GM18502 (cell line): Measurements from ENCODE around the gene DCPS.
"Not testable (repeated sequence)": the region's sequence is repeated elsewhere in the genome, so short reads cannot be mapped to it uniquely, and the experiment has no call there.

Source experiments
- ATAC-seq: cut with Tn5 transposase; IDR thresholded peaks from one replicate; pipeline ENCODE4 v1.9.1; 2021; ENCODE audit warnings: mild to moderate bottlenecking; ENCODE audit not compliant: unreplicated experiment, poor library complexity

DCPS gene

DNA sequence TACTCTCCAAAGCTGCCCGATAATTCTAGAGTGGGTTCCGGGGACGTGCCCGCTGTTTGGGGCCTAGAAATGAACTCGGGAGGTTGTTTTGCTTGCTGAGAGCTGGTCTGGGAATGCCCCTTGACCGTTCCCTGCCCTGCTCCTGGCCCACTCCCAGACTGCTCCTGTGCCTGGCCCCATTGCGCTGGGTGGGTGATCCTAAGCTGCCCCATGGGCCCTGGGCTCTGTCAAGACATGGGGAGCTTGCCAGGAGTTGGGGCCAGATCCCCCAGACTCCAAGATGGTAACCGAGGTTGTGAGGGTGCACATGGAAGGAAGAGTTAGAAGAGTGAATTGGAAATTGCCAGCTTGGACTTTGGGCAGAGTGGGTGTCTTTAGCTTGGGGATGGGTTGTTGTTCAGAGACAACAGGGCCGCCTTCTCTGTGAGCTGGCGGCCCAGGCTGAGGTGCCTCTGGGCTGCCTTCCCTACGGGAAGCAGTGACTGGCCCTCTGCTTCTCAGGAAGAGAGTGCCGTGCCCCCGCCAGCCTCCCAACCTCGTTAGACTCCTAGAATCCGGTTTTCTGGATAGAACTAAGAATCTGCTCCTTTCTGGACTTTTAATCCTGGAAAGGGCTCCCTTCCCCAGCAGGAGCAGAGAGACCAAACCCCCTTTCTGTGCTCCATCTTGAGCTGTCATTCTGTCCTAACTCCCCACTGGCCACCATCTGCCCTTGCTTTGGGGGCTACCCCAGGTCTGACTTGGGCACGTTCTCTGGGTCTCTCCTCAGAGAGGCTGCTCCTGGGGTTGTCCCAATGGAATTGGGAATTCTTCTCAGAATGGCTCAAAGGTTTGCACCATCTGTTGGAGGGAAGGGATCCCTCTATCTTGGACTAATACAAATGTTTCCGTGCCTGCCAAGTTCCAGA, 53.4 kb downstream of the DCPS start:
- ATAC-seq, result no peak

DNA sequence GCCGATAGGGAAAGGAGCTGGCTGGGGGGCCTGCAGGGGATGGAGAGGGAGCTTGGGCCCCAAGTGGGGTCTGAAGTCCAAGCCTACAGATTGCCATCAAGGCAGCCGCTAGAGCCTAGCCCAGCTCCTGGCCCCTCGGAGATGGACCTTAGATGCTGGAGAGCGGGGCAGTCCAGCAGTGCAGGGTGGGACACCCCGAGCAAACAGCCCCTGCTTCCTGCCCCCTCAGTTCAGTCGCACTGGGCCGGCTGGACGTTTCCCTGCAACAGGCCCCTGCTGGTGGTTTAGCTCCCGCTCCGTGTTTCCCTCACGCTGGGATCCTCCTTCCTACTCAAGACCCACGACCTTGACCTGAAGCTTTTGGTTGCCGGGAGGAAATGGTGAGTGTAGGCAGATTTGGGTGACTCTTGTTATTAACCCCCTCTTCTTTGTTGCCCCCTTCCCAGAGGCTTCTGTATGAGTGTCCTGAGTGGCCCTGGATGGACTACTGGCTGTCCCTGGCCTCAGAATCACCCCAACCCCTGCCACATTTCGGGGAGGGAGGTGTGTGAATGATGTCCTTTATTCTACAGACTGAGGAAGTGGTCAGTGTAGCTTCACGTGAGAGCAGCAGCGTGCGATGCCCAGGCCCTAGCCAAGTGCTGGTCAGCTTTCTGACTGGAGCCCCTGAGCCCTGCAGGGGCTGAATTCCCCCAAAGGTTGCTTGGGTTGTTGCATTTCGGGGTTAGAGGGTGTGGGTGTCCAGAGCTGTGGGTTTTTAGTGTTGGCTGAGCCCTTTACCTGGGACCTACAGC, 54.3 kb downstream of the DCPS start:
- no peak for ATAC-seq

DNA sequence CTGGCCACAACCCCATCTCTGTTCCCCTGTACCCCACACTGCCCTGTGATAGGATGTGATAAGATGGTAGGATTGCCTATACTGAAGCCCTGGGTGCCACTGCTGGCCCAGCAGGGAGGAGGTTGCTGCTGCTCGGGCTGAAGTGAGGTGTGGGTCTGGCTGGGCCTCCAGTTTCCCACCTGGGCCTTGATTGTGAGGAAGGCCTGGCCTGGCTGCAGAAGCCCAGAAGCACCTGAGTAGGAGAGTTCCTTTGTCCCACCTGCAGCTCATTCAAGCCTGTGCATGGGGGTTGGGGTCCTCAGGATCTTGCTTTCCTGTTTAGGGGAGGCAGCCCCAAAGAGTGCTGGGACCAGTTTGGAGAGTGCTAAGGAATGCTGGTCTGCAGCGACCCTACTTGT, 54.9 kb downstream of the DCPS start:
- no peak for ATAC-seq

DNA sequence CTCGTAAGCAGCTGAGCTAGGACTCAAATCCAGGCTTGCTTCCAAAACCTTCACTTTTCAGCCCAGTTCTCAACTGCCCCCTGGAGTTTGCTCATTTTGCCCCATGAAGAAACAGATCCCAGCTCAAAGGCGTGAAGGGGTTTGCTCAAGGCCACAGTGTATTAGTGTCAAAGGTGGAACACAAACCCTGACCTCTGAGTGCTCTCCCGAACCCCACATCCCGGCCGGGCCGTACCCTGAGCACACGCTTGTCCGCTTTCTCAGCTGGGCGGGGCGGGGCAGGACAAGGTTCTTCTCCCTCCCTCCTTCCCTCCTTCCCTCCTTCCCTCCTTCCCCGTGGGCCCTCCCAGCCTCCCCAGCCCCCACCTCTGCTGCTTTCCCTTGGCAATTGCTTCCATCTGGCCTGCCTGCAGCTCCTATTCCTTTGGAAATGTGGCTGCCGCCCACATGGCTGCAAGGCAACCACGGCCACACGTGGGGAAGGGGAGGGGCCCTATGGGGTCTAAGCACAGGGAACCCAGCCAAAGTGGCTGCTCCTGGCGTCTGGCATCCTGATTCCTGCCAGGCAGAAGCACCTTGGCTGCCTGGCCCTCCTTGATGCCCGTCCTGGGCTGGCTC, 55.7 kb downstream of the DCPS start:
- ATAC-seq, result no peak

DNA sequence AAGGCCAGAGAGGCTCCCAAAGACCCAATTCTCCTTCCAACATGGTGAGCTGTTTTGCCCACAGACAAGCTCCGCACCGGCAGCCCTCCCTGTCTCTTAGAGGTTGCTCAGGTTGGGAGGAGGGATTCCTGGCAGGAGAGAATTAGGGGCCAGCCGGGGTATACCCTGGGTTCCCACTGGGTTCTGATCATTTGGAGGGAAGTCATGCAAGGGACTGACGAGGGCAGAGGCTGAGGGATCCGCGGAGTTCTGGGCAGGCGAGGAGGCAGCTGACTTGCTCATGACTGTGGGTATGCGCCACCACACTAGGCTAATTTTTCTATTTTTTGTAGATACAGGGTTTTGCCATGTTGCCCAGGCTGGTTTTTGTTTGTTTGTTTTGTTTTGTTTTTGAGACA, 56.2 kb downstream of the DCPS start:
- ATAC-seq, result no peak

DNA sequence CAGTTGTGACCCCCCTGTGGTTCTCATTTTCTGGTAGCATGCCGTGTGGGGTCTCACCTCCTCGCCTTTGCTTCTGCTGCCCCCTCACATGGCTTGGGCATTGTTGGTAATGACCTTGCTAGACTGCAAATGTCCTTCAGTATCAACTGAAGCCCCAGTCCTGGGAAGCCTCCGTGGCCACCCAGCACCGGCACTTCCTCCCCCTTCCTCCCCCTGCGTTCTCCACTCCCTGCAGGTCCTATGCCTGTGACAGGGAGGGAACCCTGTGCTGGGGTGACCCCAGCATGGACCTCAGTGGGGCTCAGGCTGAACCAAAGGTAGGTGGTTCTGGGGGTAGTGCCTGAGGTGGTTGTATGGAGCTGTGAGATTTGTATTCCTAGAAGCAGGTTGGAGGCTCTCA, 57.5 kb downstream of the DCPS start:
- ATAC-seq, result no peak

DNA sequence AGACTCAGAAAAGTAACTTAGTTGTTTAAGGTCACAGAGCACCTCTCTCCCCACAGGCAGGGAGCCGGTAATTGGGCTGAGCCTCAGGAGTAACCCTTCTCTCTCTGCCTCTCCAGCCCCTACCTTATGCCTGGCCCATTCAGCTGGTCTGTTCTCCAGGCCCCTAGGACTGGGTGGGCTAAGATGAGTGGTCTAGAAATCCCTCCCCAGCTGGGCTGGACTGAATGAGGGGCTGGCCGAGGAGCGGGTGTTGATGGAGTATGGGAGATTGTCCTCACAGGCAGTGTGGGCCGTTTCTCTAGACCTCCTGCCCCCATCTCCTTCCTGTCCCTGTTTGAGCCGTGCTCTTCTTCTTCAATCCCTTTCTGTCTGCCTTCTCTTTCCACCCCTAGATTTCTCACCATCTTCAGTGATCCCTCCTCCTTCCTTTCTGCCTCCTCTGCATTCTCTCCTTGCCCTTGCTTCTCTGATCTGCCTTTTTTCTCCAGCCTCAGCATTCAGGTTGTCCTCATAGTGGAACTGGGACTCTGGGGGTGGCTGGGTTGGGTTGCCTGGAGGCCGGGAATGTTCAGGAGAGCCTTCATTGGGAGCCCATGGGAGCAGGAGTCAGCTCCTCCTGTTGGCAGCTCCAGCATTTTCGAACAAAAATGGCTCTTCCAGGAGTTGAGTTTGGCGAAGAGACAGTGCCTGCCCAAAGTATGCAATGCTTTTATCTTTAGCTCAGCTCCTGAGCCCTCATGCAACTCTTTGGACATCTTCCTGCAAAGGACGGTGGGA, 59.2 kb downstream of the DCPS start:
- ATAC-seq, result no peak

DNA sequence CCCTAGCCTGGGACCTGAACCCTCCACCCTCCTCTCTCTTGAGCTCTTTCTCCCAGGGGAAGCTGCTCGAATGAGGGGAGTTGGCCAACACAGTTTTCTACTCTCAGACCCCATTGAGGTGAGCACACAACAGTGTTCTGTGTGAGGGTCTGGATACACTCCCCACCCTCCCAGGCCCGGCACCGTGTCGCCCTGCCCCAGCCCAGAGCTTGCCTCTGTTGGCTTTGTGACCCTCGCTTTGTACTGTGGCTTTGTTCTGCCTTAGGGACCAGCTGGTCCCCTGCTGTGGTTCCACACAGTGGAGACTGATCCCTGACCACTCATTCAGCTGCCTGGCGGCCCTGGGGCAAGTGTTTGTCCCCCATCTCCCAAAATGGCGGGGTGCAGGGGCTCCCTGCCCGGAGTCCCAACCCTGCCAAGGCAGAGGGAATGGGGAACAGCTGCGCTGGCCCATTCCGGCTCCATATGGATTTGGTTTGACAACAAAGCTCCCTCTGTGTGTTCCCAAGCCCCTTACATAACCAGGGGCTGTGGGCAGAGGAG, 59.9 kb downstream of the DCPS start:
- ATAC-seq, result no peak

DNA sequence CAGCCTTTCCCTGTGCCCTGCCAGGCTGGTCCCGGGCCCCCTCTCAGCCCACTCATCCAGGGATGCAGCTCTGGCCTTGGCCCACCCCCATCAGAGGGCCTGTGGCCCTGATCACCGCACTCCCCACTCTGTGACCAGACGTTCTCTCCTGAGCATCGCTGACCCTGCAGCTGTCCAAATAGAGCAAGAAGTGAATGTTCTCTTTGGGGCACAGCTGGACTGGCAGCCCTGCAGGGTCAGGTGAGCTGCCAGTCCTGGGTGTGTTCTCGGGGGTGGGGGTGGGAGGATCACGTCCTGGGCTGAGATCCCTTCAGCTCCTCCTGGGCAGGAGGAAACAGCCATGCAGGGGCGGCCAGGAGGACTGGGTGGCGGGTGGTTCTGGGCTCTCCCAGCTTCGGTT, 60.9 kb downstream of the DCPS start:
- ATAC-seq, result not testable (repeated sequence)

DNA sequence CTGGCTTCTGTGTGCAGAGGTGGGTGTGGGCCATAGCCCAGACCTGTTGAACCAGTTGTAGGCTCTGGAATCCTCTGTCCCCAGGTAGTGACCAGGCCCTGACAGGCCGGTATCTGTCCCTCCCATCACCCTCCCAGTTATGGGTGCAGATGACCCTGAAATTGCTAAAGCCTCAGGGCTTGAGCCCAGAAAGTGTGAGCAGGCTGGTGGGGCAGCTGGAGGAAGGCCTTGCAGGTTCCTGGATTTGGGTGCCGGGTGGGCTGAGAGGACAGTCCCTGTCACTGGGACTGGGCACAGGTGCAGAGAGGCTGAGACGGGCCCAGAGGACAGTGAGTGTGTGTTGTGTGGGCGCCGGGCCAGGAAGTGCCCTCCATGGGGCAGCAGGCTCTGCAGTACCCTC, 61.6 kb downstream of the DCPS start:
- ATAC-seq, result not testable (repeated sequence)

DNA sequence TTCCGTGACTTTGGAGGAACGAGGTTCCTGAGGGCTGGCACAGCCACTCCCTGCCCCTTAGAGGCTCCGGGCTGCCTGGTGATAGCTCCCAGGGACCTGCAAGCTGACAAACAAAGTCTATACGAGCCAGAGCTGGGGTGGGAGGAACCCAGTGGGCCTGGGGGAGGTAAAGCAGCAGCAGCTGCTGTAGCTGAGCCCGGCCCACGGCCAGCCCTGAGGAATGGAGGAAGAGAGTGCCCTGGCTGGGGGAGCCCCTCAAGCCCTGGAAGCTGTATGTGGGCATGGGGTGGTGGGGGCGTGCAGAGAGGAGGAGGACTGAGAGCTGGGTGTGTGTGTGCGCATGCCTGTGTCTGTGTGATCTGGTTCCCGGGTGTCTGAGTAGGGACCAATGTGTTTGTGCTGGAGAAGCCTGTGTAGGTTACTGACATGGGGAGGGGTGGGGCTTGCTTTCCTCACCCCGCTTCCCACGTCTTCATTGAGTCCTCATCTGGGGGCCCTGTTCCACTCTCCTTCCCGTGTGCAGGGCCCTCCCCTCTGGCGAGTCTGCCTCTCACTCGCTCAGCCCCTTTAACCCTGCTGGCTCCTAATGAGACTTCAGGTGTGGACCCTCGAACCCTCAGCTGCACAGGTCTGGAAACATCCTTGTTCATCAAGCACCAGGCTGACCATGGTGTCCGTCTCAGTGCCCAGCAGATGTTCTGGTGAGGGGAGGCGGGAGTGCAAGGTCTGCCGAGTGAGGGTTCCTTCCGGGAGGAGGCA, 62.4 kb downstream of the DCPS start:
- ATAC-seq, result no peak

DNA sequence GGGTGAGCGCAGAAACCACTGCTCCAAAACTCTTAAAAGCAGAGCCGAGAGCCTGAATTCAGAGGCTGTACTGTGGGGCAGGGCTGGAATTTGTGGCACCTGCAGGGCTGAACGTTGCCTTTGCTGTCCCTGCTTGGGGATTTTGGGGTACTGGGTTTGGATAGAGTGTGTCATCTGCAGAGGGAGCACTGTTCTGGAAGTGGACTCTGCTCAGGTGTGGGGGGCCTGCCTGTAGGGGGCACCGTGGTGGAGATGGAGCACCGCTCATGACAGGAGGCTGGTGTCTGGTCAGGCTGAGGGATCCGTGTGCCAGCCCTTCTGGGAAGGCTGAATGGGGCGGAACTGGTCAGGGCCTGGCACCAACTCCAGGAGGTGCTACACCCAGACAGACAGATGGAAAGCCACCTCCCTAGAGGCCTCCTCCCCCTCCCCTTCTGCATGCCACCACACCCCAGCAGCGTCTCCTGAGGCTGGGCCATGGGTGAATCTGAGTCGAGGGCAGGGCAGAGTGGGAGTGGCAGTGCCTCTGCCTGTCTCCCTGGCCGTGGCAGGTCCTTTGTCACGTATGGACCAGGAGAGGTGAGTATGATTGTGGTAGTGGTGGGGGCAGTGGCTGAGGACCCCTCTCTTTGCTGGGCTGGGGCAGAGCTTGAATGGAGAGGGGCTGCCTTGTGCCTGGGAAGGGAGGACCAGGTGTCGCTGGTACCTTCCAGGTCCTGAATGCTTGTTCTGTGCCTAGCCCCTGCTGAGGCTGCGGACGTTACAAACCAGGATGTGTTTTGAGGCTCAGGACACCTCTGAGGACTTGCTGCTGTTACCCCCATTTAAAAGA, 63.2 kb downstream of the DCPS start:
- not testable (repeated sequence) for ATAC-seq

DNA sequence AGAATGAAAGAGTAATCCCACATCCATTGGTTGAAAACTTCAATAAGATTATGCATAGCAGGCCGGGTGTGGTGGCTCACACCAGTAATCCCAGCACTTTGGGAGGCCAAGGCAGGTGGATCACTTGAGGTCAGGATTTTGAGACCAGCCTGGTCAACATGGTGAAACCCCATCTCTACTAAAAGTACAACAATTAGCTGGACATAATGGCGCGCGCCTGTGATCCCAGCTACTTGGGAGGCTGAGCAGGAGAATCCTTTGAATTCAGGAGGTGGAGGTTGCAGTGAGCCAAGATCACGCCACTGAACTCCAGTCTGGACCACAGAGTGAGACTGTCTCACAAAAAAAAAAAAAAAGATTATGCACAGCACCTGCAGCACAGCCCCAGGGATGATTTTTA, 63.9 kb downstream of the DCPS start:
- not testable (repeated sequence) for ATAC-seq

DNA sequence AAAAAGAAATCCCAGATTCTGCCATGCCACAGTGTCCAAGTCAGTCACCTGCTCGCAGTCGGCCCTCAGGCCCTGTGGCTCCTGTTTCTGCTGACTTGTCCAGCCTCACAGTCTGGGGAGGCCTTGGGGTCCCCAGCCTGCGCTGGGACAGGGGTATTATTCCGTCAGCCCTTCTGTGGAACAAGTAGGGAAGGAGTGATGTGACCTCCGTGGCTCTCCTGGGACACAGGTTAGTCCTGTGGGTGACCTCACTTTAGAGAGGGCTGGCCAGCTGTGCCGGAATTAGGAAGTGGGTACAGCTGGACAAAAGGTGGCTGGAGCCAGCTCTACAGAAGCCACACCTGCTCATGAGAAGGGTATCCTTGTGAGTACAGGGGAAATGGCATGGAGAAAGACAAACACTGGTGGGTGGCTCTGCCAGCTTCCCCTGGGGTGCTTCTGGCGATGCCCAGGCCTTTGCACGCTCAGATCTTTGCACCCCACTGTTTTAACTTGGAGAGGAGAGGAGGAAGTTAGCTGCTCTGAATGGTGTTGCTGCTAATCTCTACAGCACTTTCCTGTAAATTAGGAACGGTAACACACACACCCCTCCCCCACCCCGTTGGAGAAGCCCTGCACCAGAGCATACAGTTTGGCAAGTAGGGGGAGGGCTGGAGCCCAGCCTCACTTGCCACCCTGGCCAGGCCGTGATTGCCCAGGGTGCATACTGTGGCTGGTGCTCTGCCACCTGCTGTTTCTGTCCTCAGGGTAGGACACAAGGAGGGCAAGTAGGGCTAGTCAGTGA, 64.7 kb downstream of the DCPS start:
- not testable (repeated sequence) for ATAC-seq

DNA sequence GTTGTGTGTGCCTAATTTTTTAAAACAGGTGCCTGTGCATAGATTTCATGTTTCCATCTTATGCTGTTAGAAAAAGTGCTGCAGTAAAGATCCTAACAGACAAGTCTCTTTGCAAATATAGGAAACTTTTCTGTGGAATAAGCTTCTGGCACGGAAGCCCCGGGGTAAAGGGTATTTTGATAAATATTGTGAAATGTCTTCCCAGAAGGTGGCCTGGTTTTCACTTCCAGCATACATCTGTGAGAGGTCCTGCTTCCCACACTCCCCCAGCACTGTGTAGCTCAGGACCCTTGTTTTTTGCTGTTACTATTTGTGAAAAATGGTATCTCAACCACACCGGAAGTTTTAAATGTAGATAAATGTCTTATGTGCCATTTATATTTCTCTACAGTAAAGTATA, 66.2 kb downstream of the DCPS start:
- no peak for ATAC-seq

DNA sequence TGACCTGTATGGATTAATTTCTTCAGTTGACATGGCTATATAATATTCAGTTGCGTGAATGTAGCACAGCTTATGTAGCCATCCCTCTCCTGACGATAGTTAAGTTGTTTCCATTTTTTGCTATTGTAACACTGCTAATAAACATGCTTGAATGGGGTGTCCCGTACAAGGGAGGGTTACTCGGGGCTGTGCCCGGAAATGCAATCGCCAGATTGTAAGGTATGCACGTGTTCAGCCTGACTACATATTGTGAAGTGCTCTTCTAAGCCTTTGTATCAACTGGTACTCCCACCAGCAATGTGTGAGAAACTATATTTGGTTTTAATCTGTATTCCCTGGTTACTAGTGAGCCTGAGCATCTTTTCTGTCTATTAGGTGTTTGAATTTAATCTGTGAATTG, 67.7 kb downstream of the DCPS start:
- ATAC-seq, result no peak

DNA sequence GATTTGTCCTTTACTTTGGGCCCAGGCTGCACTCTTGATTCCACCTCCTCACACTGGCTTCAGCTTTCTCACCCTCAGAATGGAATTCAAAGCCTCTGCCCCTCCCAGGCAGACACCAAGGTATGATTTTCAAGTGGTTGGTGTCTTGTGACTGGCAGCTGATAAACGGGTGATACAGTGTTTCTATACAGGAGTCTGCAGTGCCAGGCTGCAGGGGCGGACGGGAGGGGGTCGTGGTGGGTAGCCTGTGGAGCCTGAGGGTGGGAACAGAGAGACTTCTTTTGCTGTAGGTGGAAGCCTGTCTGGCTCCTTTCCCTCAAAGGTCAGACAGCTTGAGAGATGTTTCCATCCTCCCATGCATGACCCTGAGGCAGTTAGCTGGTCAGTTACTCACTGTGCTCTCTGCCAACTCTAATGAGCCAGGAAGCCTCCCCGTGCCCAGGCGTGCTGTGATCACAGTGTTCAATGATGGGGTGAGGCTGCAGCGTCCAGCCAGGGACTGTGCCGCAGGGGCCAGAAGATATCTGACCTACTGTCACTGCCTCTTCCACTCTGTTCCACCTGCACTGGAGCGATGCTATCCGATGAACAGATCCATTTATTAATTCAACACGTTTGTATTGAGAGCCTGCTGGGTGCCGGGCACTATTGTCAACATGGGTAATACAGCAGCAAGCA, 69.7 kb downstream of the DCPS start:
- not testable (repeated sequence) for ATAC-seq
